Measurements from ENCODE around the gene SEC24C.

- no peak for TF ChIP-seq POLR2A (IDR thresholded peaks at IDR 0.05; ENCODE audit: low read depth, low read length)
- no peak for TF ChIP-seq POU2F2 (IDR thresholded peaks at IDR 0.05; ENCODE audit: low read depth, low read length)
- no peak for TF ChIP-seq POLR2AphosphoS5 (IDR thresholded peaks at IDR 0.05; ENCODE audit: low read depth, low read length)
- TF ChIP-seq SPI1 (IDR thresholded peaks at IDR 0.05; ENCODE audit: low read depth, low read length), result no peak
- TF ChIP-seq PAX5 (IDR thresholded peaks at IDR 0.05; ENCODE audit: insufficient read depth, low read length, severe bottlenecking), result no peak
- no peak for TF ChIP-seq TAF1 (IDR thresholded peaks at IDR 0.05; ENCODE audit: low read depth, low read length)
These were observed 34.8 kb downstream of the SEC24C start for GRCh38 chr10:73779018-73779417.

Data from GM12891 (cell line).